CD4-positive, alpha-beta T cell (primary cell): ENCODE results near the gene PYY. TPM values are rescaled to one million over a fixed set of nuclear protein-coding genes. Genes with fewer than 3 reads are reported as not detected.

Experiments
- ATAC-seq: fragments of 200-7000 bp; cut with Tn5 transposase; one replicate; pipeline ENCODE4 v1.10.0; 2022; ENCODE audit warnings: mild to moderate bottlenecking; ENCODE audit not compliant: poor library complexity
- CTCF ChIA-PET: fragments of 350-600 bp; sonication (Branson Sonifier 250); formaldehyde crosslinking; loops from one replicate; lab custom pipeline; 2021; ENCODE audit warnings: antibody characterized with exemption, inconsistent platforms; lab: Charles Lee
- POLR2A ChIA-PET: fragments of 350-600 bp; sonication (Branson Sonifier 250); formaldehyde crosslinking; loops from one replicate; lab custom pipeline; 2021; ENCODE audit warnings: antibody characterized with exemption, inconsistent platforms; lab: Charles Lee
- DNase-seq, 14 experiments: peaks; one replicate each; pipeline ENCODE4 v3.0.0-alpha.2; 2013 to 2020; ENCODE audit warnings: mixed read lengths in 2 of 14
- H3K27ac ChIP-seq, 2 donors: one replicate each; pipeline versions ENCODE4 v1.5.1 to v1.7.0; 2013; ENCODE audit warnings: low read length in 2 of 2, low read depth in 1 of 2, mild to moderate bottlenecking in 1 of 2
- H3K27me3 ChIP-seq, 2 experiments: 1 replicate in 1 of 2; 2 replicates in 1 of 2; pipeline versions ENCODE4 v1.6.1 to v1.7.0; 2013; ENCODE audit warnings: low read length in 2 of 2, control low read depth in 1 of 2, mild to moderate bottlenecking in 1 of 2, moderate library complexity in 1 of 2; ENCODE audit not compliant: insufficient read depth in 2 of 2, control insufficient read depth in 1 of 2
- H3K36me3 ChIP-seq: one replicate; pipeline ENCODE4 v1.6.1; 2013; ENCODE audit warnings: low read length, control low read depth; ENCODE audit not compliant: insufficient read depth
- H3K4me1 ChIP-seq: one replicate; pipeline ENCODE4 v1.6.1; 2013; ENCODE audit warnings: low read length, control low read depth; ENCODE audit not compliant: insufficient read depth
- H3K4me3 ChIP-seq: one replicate; pipeline ENCODE4 v1.5.1; 2013; ENCODE audit warnings: mild to moderate bottlenecking, low read length, moderate library complexity
- H3K9me3 ChIP-seq, 2 experiments: 1 replicate in 1 of 2; 2 replicates in 1 of 2; pipeline versions ENCODE4 v1.6.1 to v1.7.0; 2013; ENCODE audit warnings: low read length in 2 of 2, mild to moderate bottlenecking in 2 of 2, control low read depth in 1 of 2, moderate library complexity in 1 of 2; ENCODE audit not compliant: control insufficient read depth in 1 of 2, insufficient read depth in 1 of 2
- H3K27ac Mint-ChIP-seq: one replicate; pipeline ENCODE4 v1.8.0; 2020; ENCODE audit warnings: mixed read lengths
- H3K27me3 Mint-ChIP-seq: one replicate; pipeline ENCODE4 v1.8.0; 2021; ENCODE audit warnings: mixed read lengths
- H3K36me3 Mint-ChIP-seq: one replicate; pipeline ENCODE4 v1.8.0; 2021; ENCODE audit warnings: low read depth, mixed read lengths
- H3K4me1 Mint-ChIP-seq: one replicate; pipeline ENCODE4 v1.8.0; 2021; ENCODE audit warnings: low read depth, mixed read lengths
- H3K4me3 Mint-ChIP-seq: one replicate; pipeline ENCODE4 v1.8.0; 2020; ENCODE audit warnings: mild to moderate bottlenecking, mixed read lengths
- H3K9me3 Mint-ChIP-seq: one replicate; pipeline ENCODE4 v1.8.0; 2020; ENCODE audit warnings: mixed read lengths
- CTCF ChIP-seq: fragments of 200-600 bp; IDR thresholded peaks from one replicate; pipeline ENCODE4 v1.8.0; 2022; ENCODE audit warnings: antibody characterized with exemption, mild to moderate bottlenecking
- intact Hi-C, 2 experiments: fragments of 100-400 bp; cut with DNase I in 1 of 2; cut with micrococcal nuclease in 1 of 2; formaldehyde crosslinking; loops; one replicate each; pipeline versions ENCODE4 v1.15.1 to v1.9.0; 2023 to 2025; cut with DNase I, micrococcal nuclease
- total RNA-seq, 174 experiments: library from RNA in 2 of 174; stranded (reverse) in 2 of 174; gene quantifications; one replicate each; pipeline ENCODE4 v1.2.3 and lab custom pipeline; 2021 to 2026

PYY gene
- total RNA-seq, 2 experiments from 2014 or later: not detected

- Histone ChIP-seq H3K27ac (no peak overlapping the region), H3K4me1 (peaks cover 11% of the 10 kb centered on the region), H3K27me3 (peaks cover 37 to 42% of the 10 kb centered on the region in 2 experiments), H3K36me3 (no peaks in the 10 kb centered on the region), H3K4me3 (no peak overlapping the region), H3K9me3 (peaks cover 0 to 12% of the 10 kb centered on the region in 2 experiments)
- H3K27ac Mint-ChIP-seq: no peak overlapping the region
- H3K4me3 Mint-ChIP-seq: no peak overlapping the region
- no peak for TF ChIP-seq CTCF
- ATAC-seq (no peak), DNase-seq (no peak)
- no peaks in the 10 kb centered on the region for H3K9me3 Mint-ChIP-seq
- H3K36me3 Mint-ChIP-seq: no peaks in the 10 kb centered on the region
- POLR2A ChIA-PET: no interaction called here
- no peaks in the 10 kb centered on the region for H3K4me1 Mint-ChIP-seq
- CTCF ChIA-PET: no interaction called here
- intact Hi-C loops: no loop called here
- peaks cover 47% of the 10 kb centered on the region for H3K27me3 Mint-ChIP-seq
Observed at GRCh38 chr17:43956222-43956621, 2.5 kb upstream of the PYY start.

- no peaks in the 10 kb centered on the region for H3K9me3 Mint-ChIP-seq
Observed at GRCh38 chr17:43952724-43953666, 745 bp downstream of the PYY start.

GRCh38 chr17:43952351-43952723 lies 1.4 kb downstream of the PYY start:
- peaks cover 0 to 12% of the 10 kb centered on the region in 2 experiments for H3K9me3 ChIP-seq
- Mint-ChIP-seq H3K9me3 (no peaks in the 10 kb centered on the region), H3K36me3 (no peaks in the 10 kb centered on the region), H3K27me3 (peaks cover 67% of the 10 kb centered on the region), H3K4me1 (no peaks in the 10 kb centered on the region), H3K27ac (no peak overlapping the region), H3K4me3 (no peak overlapping the region)
- TF ChIP-seq CTCF: no peak
- H3K4me3 ChIP-seq: no peak overlapping the region
- ATAC-seq: no peak
- H3K36me3 ChIP-seq: no peaks in the 10 kb centered on the region
- intact Hi-C loops: no loop called here
- ChIA-PET POLR2A (no interaction called here), CTCF (no interaction called here)
- peaks cover 46% of the 10 kb centered on the region in 2 experiments for H3K27me3 ChIP-seq
- no peak for DNase-seq
- no peak overlapping the region for H3K27ac ChIP-seq
- peaks cover 11% of the 10 kb centered on the region for H3K4me1 ChIP-seq

More at GRCh38 chr17:43952724-43953666, 745 bp downstream of the PYY start:
- no peaks in the 10 kb centered on the region for H3K36me3 Mint-ChIP-seq
- no peaks in the 10 kb centered on the region for H3K4me1 Mint-ChIP-seq
- ChIA-PET POLR2A (no interaction called here), CTCF (no interaction called here)
- Histone ChIP-seq H3K27ac (no peak overlapping the region), H3K36me3 (no peaks in the 10 kb centered on the region), H3K27me3 (peaks cover 46% of the 10 kb centered on the region in 2 experiments), H3K4me1 (peaks cover 11% of the 10 kb centered on the region), H3K4me3 (no peak overlapping the region), H3K9me3 (peaks cover 0 to 12% of the 10 kb centered on the region in 2 experiments)
- ATAC-seq: no peak
- peaks cover 67% of the 10 kb centered on the region for H3K27me3 Mint-ChIP-seq
- DNase-seq: no peak
- H3K27ac Mint-ChIP-seq: no peak overlapping the region
- intact Hi-C loops: no loop called here
- no peak overlapping the region for H3K4me3 Mint-ChIP-seq
- TF ChIP-seq CTCF: no peak
